NCI-H82 (cell line): ENCODE measurements around the gene INSIG2.
"Not testable (repeated sequence)": the region's sequence is repeated elsewhere in the genome, so short reads cannot be mapped to it uniquely, and the experiment has no call there.

ENCODE experiments used
- DNase-seq: peaks from one replicate; lab custom pipeline; 2025; lab: John Stamatoyannopoulos, UW

The INSIG2 gene

GRCh38 chr2:118061135-118061955 is 26.9 kb upstream of the INSIG2 start:
- DNase-seq: peak; percentile 26

GRCh38 chr2:118062048-118062447 is 26.2 kb upstream of the INSIG2 start:
- DNase-seq: no peak

GRCh38 chr2:118062669-118063068 is 25.6 kb upstream of the INSIG2 start:
- no peak for DNase-seq

GRCh38 chr2:118065015-118065706 is 23.1 kb upstream of the INSIG2 start:
- DNase-seq: no peak

- no peak for DNase-seq
These were observed 22.3 kb upstream of the INSIG2 start for GRCh38 chr2:118065921-118066511.

- DNase-seq: no peak
These were observed 10.5 kb upstream of the INSIG2 start for GRCh38 chr2:118077636-118078247.

GRCh38 chr2:118078734-118079133 is 9.5 kb upstream of the INSIG2 start:
- DNase-seq: no peak

- DNase-seq: no peak
These were observed 3.7 kb upstream of the INSIG2 start for GRCh38 chr2:118084491-118085089.

GRCh38 chr2:118085173-118086023 is 2.9 kb upstream of the INSIG2 start:
- no peak for DNase-seq

GRCh38 chr2:118086024-118086633 is 2.1 kb upstream of the INSIG2 start:
- DNase-seq: no peak

- peak; percentile 40 for DNase-seq
These were observed 999 bp downstream of the INSIG2 start for GRCh38 chr2:118089139-118089800.

- no peak for DNase-seq
These were observed 2.3 kb downstream of the INSIG2 start for GRCh38 chr2:118090387-118091139.

GRCh38 chr2:118091140-118091478 is 2.8 kb downstream of the INSIG2 start:
- no peak for DNase-seq

- DNase-seq: no peak
These were observed 3.4 kb downstream of the INSIG2 start for GRCh38 chr2:118091631-118092030.

GRCh38 chr2:118094102-118094501 is 5.8 kb downstream of the INSIG2 start:
- DNase-seq: not testable (repeated sequence)

- DNase-seq: no peak
These were observed 6.2 kb downstream of the INSIG2 start for GRCh38 chr2:118094503-118094902.

GRCh38 chr2:118095610-118096009 is 7.3 kb downstream of the INSIG2 start:
- no peak for DNase-seq

- no peak for DNase-seq
These were observed 9.4 kb downstream of the INSIG2 start for GRCh38 chr2:118097657-118098056.

- no peak for DNase-seq
These were observed 10.2 kb downstream of the INSIG2 start for GRCh38 chr2:118098307-118099030.
